ENCODE results near the gene RNF212.

DNA sequence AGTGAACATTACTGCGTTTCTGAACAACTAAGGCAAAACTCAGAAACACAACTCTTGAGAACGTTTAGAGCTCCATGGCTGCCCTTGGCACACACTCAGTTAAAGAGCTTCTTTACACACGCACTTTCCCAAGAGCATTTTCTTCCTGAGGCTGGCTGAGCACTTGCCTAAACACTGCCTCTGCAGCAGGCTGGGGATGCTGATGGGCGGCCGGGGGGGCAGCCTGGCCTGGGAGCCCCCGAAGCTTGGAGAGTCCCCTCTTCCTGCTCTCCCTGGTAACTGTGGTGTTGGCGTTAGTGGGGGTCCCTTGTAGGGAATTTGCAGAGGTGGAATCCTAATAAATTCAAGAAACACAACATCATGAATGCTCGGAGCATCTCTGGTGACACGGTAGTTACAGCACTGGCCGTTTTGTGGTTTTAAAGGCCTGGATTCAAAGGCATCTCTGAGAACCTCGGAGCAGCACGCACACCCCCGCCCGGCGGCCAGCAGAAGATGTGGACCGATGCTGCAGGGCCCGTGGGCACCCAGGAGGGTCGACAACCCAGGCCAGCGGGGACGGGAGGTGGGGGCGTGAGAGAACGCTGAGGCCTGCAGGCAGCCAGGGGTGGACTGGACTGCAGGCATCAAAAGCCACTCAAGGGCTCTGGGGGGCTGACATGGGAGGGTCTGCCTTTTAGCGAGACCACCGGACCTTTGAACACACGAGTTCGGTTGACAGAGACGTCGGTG lies 56.5 kb downstream of the RNF212 start:
- no peak for TF ChIP-seq EZH2 (IDR thresholded peaks at IDR 0.05; ENCODE audit: borderline replicate concordance)
- TF ChIP-seq, protein P1, sequence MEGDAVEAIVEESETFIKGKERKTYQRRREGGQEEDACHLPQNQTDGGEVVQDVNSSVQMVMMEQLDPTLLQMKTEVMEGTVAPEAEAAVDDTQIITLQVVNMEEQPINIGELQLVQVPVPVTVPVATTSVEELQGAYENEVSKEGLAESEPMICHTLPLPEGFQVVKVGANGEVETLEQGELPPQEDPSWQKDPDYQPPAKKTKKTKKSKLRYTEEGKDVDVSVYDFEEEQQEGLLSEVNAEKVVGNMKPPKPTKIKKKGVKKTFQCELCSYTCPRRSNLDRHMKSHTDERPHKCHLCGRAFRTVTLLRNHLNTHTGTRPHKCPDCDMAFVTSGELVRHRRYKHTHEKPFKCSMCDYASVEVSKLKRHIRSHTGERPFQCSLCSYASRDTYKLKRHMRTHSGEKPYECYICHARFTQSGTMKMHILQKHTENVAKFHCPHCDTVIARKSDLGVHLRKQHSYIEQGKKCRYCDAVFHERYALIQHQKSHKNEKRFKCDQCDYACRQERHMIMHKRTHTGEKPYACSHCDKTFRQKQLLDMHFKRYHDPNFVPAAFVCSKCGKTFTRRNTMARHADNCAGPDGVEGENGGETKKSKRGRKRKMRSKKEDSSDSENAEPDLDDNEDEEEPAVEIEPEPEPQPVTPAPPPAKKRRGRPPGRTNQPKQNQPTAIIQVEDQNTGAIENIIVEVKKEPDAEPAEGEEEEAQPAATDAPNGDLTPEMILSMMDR (IDR thresholded peaks at IDR 0.05; ENCODE audit: poor library complexity), result no peak
